ENCODE results near the gene KDM2B. TPM values are rescaled to one million over a fixed set of nuclear protein-coding genes. Genes with fewer than 3 reads are reported as not detected.

Gene KDM2B
- total and polyA plus RNA-seq, 2 experiments from 2014 or later: 59.4 to 161 TPM

- DNase-seq (ENCODE audit: low spot score): no peak
- H3K4me3 Mint-ChIP-seq: no peak overlapping the region
Measured at GRCh38 chr12:121529184-121529583, 51.6 kb downstream of the KDM2B start.

DNA sequence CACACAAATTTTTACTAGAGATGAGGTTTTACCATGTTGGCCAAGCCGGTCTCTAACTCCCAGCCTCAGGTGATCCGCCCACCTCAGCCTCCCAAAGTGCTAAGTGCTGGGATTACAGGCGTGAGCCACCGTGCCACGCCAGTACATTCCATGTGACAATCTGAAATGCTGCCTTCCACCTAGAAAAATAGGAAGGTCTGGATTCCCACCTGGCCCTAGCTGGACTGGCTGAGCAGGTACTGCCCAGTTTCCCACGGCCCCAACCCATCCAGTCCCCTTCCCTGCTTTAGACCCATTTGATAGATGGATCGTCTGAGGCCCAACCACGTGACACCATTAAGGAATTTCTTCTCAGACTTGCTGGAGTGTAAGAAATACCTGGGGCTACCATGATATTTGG, 55.4 kb downstream of the KDM2B start:
- Histone ChIP-seq H3K4me1 (ENCODE audit: insufficient read depth) (peaks cover 4% of the 10 kb centered on the region; the same call in 1 of the 2 replicates), H3K36me3 (ENCODE audit: insufficient read depth) (peaks cover 16% of the 10 kb centered on the region), H3K79me2 (replicated peaks; ENCODE audit: insufficient read depth) (peaks cover 73% of the 10 kb centered on the region), H3K9me2 (ENCODE audit: insufficient read depth) (no peaks in the 10 kb centered on the region), H3F3A (replicated peaks; ENCODE audit: low read depth) (peaks cover 16% of the 10 kb centered on the region; the same call in 1 of the 2 replicates), H3K27me3 (ENCODE audit: insufficient read depth) (no peaks in the 10 kb centered on the region), H3K4me3 (no peak overlapping the region), H4K20me1 (replicated peaks; ENCODE audit: insufficient read depth) (peaks cover 26% of the 10 kb centered on the region), H3K27ac (ENCODE audit: low read depth) (peak overlapping the region; percentile 74), H2AFZ (no peak overlapping the region), H3K4me2 (no peak overlapping the region)
- H3K4me3 Mint-ChIP-seq: no peak overlapping the region
- H3K36me3 Mint-ChIP-seq (ENCODE audit: low read depth): peaks cover 52% of the 10 kb centered on the region
- no peak for DNase-seq (ENCODE audit: low spot score)
- ATAC-seq: no peak
- H3K9me3 Mint-ChIP-seq: no peaks in the 10 kb centered on the region
- H3K27ac Mint-ChIP-seq: no peak overlapping the region
- peaks cover 10% of the 10 kb centered on the region for H3K4me1 Mint-ChIP-seq
- peaks cover 10% of the 10 kb centered on the region for H3K27me3 Mint-ChIP-seq (ENCODE audit: insufficient read depth, low read depth, poor library complexity)
- TF ChIP-seq ETS1 (IDR thresholded peaks at IDR 0.05) (no peak), STAT1 (IDR thresholded peaks at IDR 0.05; ENCODE audit: unreplicated experiment) (no peak), EZH2phosphoT487 (IDR thresholded peaks at IDR 0.05; ENCODE audit: unreplicated experiment) (no peak), EZH2 (IDR thresholded peaks at IDR 0.05; ENCODE audit: low read depth, unreplicated experiment) (no peak), NANOG (IDR thresholded peaks at IDR 0.05; ENCODE audit: borderline replicate concordance) (no peak)
- TF ChIP-seq, protein P1, sequence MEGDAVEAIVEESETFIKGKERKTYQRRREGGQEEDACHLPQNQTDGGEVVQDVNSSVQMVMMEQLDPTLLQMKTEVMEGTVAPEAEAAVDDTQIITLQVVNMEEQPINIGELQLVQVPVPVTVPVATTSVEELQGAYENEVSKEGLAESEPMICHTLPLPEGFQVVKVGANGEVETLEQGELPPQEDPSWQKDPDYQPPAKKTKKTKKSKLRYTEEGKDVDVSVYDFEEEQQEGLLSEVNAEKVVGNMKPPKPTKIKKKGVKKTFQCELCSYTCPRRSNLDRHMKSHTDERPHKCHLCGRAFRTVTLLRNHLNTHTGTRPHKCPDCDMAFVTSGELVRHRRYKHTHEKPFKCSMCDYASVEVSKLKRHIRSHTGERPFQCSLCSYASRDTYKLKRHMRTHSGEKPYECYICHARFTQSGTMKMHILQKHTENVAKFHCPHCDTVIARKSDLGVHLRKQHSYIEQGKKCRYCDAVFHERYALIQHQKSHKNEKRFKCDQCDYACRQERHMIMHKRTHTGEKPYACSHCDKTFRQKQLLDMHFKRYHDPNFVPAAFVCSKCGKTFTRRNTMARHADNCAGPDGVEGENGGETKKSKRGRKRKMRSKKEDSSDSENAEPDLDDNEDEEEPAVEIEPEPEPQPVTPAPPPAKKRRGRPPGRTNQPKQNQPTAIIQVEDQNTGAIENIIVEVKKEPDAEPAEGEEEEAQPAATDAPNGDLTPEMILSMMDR (conservative IDR thresholded peaks at IDR 0.05; ENCODE audit: low read depth in 2 of 2): no peak

More at GRCh38 chr12:121529184-121529583, 51.6 kb downstream of the KDM2B start:
- peaks cover 15% of the 10 kb centered on the region for H3K27me3 Mint-ChIP-seq (ENCODE audit: insufficient read depth, low read depth, poor library complexity)
- Histone ChIP-seq H3K27me3 (ENCODE audit: insufficient read depth) (no peaks in the 10 kb centered on the region), H2AFZ (no peak overlapping the region), H3K79me2 (replicated peaks; ENCODE audit: insufficient read depth) (peaks cover 88% of the 10 kb centered on the region), H3K36me3 (ENCODE audit: insufficient read depth) (peaks cover 36% of the 10 kb centered on the region), H4K20me1 (replicated peaks; ENCODE audit: insufficient read depth) (peaks cover 38% of the 10 kb centered on the region), H3K9me2 (ENCODE audit: insufficient read depth) (no peaks in the 10 kb centered on the region), H3K27ac (ENCODE audit: low read depth) (peak overlapping the region; percentile 26; the same call in 1 of the 2 replicates), H3F3A (replicated peaks; ENCODE audit: low read depth) (peaks cover 28% of the 10 kb centered on the region), H3K4me2 (no peak overlapping the region), H3K4me3 (no peak overlapping the region), H3K4me1 (ENCODE audit: insufficient read depth) (peaks cover 20% of the 10 kb centered on the region)
- H3K9me3 Mint-ChIP-seq: no peaks in the 10 kb centered on the region
- no peak for ATAC-seq
- H3K27ac Mint-ChIP-seq: no peak overlapping the region
- peaks cover 63% of the 10 kb centered on the region for H3K36me3 Mint-ChIP-seq (ENCODE audit: low read depth)
- TF ChIP-seq POLR2AphosphoS5 (IDR thresholded peaks at IDR 0.05; ENCODE audit: low read depth) (no peak), ETS1 (IDR thresholded peaks at IDR 0.05) (no peak), JUNB (IDR thresholded peaks at IDR 0.05; ENCODE audit: unreplicated experiment) (no peak)
- TF ChIP-seq, protein P2, sequence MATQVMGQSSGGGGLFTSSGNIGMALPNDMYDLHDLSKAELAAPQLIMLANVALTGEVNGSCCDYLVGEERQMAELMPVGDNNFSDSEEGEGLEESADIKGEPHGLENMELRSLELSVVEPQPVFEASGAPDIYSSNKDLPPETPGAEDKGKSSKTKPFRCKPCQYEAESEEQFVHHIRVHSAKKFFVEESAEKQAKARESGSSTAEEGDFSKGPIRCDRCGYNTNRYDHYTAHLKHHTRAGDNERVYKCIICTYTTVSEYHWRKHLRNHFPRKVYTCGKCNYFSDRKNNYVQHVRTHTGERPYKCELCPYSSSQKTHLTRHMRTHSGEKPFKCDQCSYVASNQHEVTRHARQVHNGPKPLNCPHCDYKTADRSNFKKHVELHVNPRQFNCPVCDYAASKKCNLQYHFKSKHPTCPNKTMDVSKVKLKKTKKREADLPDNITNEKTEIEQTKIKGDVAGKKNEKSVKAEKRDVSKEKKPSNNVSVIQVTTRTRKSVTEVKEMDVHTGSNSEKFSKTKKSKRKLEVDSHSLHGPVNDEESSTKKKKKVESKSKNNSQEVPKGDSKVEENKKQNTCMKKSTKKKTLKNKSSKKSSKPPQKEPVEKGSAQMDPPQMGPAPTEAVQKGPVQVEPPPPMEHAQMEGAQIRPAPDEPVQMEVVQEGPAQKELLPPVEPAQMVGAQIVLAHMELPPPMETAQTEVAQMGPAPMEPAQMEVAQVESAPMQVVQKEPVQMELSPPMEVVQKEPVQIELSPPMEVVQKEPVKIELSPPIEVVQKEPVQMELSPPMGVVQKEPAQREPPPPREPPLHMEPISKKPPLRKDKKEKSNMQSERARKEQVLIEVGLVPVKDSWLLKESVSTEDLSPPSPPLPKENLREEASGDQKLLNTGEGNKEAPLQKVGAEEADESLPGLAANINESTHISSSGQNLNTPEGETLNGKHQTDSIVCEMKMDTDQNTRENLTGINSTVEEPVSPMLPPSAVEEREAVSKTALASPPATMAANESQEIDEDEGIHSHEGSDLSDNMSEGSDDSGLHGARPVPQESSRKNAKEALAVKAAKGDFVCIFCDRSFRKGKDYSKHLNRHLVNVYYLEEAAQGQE (IDR thresholded peaks at IDR 0.05; ENCODE audit: unreplicated experiment): no peak
- H3K4me1 Mint-ChIP-seq: peaks cover 32% of the 10 kb centered on the region

Data from GM23338 (cell line).